22Rv1 (cell line): ENCODE measurements around the gene MEIS3.

ENCODE experiments used
- ZFX ChIP-seq: fragments of 450-650 bp; IDR thresholded peaks from 2 replicates; pipeline ENCODE4 v1.6.1; 2017; ENCODE audit warnings: antibody characterized with exemption, borderline replicate concordance
- TF ChIP-seq, protein P1 (sequence below): fragments of 450-650 bp; IDR thresholded peaks from 2 replicates; pipeline ENCODE4 v1.5.1; 2017; ENCODE audit warnings: mild to moderate bottlenecking

DNA sequence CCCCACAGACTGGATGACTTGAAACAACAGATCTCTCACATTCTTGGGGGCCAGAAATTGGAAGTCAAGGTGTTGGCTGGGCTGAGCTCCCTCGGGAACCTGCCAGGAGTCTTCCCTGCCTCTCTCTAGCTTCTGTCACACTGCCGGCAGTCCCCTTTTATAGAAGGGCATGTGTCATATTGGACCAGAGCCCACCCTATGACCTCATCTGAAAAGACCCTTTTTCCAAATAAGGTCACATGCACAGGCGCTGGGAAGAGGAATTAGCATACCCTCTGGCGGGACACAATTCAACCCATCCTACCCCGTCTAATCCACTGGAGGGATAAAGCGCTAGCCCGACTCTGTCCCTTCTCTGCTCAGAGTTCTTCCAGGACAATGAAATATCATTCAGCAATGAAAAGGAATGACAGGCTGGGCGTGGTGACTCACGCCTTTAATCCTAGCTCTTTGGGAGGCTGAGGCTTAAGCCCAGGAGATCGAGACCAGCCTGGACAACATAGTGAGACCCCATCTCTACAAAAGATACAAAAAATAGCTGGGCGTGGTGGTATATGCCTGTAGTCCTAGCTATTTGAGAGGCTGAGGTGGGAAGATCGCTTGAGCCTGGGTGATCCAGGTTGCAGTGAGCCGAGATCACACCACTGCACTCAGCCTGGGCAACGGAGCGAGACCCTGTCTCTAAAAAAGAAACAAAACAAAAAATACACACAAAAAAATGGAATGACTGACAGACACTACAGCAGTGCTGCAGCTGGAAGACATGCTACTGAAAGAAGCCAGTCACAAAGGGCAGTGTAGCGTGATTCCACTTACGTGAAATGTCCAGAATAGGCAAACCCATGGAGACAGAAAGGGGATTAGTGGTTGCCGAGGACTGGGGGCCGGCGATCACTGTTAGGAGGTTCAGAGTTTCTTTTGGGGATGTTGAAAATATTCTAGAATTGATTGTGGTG, 28.5 kb downstream of the MEIS3 start:
- TF ChIP-seq, protein P1, sequence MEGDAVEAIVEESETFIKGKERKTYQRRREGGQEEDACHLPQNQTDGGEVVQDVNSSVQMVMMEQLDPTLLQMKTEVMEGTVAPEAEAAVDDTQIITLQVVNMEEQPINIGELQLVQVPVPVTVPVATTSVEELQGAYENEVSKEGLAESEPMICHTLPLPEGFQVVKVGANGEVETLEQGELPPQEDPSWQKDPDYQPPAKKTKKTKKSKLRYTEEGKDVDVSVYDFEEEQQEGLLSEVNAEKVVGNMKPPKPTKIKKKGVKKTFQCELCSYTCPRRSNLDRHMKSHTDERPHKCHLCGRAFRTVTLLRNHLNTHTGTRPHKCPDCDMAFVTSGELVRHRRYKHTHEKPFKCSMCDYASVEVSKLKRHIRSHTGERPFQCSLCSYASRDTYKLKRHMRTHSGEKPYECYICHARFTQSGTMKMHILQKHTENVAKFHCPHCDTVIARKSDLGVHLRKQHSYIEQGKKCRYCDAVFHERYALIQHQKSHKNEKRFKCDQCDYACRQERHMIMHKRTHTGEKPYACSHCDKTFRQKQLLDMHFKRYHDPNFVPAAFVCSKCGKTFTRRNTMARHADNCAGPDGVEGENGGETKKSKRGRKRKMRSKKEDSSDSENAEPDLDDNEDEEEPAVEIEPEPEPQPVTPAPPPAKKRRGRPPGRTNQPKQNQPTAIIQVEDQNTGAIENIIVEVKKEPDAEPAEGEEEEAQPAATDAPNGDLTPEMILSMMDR, result no peak
- TF ChIP-seq ZFX, result no peak
